ENCODE measurements around the gene LIX1L. TPM values are rescaled to one million over a fixed set of nuclear protein-coding genes. Genes with fewer than 3 reads are reported as not detected.

The LIX1L gene
- 22.1 TPM for total RNA-seq

GRCh38 chr1:145957443-145958319 is at the start of gene LIX1L:
Gene LIX1L (minus strand): TSS chr1:145958017. CDS start chr1:145957927, 90 bp downstream.
- DNase-seq, result peak; percentile 95

GRCh38 chr1:146001709-146002108 is 43.9 kb upstream of the LIX1L start:
- DNase-seq, result no peak

DNA sequence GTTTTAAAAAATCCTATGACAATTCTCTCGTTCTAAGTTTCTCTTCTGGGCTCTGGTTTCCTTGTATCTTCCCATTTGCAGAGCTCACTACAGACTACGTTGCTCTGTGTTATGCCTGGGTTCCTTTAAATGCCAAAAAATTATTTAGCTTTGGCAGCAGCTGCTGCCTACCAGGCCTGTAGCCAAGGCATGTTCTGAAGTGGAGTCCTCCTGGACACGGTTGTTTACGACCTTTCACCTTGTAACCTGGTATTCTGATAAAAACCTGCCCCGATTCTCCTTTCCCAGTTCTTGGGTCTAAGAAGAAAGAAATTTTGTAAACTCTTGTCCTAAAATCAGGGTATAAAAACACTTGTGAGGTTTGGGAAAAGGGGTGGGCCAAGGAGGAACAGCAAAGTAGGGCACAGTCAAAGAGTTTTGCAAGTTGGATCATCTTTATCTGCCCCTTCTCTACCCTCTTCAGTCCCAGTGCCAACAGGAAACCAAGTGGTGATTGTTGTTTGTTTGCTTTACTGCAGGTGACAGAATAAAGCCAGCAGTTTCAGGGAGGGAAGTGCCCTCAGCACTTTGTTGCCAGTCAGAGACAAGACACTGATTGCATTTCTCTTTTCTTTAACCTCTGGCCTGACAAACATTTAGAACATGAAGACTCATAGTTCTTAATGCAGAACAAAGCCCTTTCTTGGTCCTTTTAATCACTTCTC is 41.7 kb upstream of the LIX1L start:
- DNase-seq, result no peak

GRCh38 chr1:145997718-145998023 is 39.9 kb upstream of the LIX1L start:
- no peak for DNase-seq

DNA sequence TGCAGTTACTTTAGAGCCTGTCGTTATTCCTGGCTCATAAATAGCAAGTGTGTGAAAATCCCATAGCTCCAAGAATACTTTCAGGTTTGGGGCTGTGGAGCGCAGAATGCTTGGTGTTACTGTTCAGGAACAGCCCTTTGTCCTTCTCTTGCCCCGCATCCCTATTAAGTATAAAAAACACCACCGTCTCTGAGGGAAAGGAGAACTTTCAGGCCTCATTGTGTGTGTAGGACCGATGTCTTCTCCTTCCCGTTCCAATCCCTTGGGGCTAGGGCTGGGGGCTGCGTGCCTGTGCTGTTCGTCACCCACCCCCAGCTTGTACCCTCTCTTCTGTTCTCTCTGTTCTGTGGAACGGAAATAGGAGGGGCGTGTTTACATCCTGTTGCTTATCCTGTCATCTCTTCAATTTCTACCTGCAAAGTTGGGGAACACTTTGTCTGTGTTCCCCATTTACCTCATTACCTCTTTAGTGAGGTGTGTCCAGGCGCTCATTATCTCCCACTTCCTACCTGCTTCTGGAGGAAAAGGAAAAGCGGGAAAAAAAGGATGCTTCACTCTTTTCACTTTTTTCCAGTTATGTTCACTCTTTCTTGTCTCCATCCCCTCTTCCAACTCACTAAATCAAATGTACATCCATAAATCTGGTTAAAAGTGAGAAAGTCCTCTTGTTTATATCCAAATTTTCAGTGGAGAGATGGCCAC is 39.4 kb upstream of the LIX1L start:
- no peak for DNase-seq

DNA sequence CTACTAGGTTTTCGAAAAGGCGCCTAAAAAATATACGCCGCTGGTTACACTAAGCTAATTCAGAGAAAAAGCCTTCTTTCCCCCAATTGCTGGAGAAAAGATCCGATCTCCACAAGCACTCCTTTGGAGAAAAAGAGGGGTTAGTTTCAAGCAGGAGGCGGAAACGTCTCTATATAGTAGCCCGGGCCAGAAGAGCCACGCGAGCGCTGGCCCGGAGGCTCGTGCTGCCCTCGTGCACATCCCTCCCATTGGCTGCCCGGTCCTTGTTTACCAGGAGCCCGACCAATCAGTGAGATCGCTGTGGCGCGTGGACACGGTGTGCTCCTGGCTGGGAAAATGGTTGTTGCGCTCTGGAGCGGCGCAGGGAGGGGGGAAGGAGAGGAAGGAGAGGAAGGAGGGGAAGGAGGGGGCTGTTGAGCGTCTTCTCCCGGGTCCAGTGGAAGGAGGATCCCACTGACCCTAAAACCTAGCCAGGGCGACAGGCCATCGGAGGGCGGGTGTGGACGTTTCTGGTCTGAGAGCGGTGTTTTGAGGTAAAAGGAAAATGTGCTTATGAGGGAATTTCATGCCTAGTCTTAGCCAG is 38.7 kb upstream of the LIX1L start, which contains the start of gene TXNIP:
TSS of gene TXNIP (minus strand) at position 147 of the 583 bp plus-strand sequence. CDS start 313 bp downstream, outside the sequence.
- DNase-seq, result peak; percentile 99

GRCh38 chr1:145995964-145996432 is 38.2 kb upstream of the LIX1L start:
- DNase-seq, result no peak

- no peak for DNase-seq
Observed at GRCh38 chr1:145995148-145995881, 37.5 kb upstream of the LIX1L start.

GRCh38 chr1:145994391-145995120 is 36.7 kb upstream of the LIX1L start:
- DNase-seq, result no peak

DNA sequence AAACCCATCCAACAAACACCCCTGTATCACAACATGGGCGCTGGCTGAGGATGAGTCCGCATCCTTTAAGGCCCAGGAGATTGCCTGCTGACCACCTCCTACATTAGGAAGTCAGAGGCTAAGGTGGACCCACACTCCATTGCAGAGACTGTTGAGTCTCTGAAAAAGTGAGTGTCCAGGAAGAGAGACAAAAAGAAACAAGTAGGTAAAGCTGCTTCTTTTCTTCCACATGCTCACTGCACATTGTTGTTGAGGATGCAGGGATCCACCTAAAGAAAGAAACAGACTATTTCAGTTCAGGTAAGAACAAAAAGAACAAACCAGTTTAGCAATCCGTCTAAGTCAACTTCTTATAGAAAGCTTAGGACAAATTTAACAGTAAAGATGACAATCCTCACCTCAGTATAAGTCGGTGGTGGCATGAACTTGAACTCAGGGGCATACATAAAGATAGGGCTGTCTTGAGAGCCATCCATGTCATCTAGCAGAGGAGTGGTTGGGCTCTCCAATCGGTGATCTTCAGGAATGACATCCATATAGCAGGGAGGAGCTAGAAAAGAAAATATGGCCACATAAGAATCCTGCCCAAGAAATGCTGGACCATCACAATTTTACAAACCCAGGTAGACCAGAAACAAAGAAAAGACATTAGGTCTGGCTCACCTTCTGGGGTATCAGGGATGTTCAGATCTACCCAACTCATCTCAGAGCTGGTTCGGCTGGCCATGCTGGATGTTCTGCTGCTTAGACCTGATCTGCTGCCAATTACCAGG is 36.0 kb upstream of the LIX1L start:
- no peak for DNase-seq

- no peak for DNase-seq
Observed at GRCh38 chr1:145992958-145993617, 35.3 kb upstream of the LIX1L start.

DNA sequence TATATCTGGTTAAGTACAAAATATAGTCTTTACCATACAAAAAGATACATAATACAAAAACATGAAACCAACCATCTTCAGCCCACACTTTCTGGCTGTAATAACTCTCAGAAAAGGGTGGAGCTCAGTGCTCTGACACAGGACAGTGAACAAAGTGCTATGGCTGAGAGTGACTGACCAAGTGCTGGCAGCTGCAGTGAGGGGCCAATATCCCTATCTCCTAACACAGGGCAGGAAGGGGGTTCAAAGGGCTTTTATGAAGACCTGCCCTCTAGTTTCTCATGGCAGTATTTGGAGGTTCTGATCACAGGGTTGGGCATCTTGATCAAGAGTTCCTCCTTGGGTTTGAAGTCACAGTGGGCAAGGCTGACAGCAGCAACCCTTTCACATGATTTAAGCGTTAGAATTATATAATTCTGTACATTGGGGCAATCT is 34.7 kb upstream of the LIX1L start:
- DNase-seq, result no peak

GRCh38 chr1:145991735-145992412 is 34.1 kb upstream of the LIX1L start:
- DNase-seq, result no peak

- DNase-seq, result no peak
Observed at GRCh38 chr1:145990249-145990855, 32.5 kb upstream of the LIX1L start.

- no peak for DNase-seq
Observed at GRCh38 chr1:145988773-145989172, 31.0 kb upstream of the LIX1L start.

GRCh38 chr1:145987926-145988325 is 30.1 kb upstream of the LIX1L start:
- DNase-seq, result no peak

DNA sequence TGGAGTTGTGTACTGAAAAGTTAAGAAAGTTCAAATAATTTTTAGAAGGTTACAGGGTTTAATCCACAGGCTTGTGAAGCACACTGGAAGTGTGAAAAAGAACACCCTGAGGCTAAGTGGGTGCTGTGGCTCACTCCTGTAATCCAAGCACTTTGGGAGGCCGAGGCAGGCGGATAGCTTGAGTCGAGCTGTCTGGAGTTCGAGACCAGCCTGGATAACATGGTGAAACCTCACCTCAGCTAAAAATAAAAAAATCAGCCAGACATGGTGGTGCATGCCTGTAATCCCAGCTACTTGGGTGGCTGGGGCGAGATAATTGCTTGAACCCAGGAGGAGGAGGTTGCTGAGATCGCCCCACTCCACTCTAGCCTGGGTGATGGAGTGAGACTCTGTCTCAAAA is 28.7 kb upstream of the LIX1L start:
- DNase-seq, result no peak
